GM19351 (cell line): Measurements from ENCODE around the gene CDH22.

Experiments used
- ATAC-seq: cut with Tn5 transposase; IDR thresholded peaks from one replicate; pipeline ENCODE4 v1.9.1; 2021; ENCODE audit warnings: mild to moderate bottlenecking, moderate library complexity; ENCODE audit not compliant: unreplicated experiment

CDH22 gene

DNA sequence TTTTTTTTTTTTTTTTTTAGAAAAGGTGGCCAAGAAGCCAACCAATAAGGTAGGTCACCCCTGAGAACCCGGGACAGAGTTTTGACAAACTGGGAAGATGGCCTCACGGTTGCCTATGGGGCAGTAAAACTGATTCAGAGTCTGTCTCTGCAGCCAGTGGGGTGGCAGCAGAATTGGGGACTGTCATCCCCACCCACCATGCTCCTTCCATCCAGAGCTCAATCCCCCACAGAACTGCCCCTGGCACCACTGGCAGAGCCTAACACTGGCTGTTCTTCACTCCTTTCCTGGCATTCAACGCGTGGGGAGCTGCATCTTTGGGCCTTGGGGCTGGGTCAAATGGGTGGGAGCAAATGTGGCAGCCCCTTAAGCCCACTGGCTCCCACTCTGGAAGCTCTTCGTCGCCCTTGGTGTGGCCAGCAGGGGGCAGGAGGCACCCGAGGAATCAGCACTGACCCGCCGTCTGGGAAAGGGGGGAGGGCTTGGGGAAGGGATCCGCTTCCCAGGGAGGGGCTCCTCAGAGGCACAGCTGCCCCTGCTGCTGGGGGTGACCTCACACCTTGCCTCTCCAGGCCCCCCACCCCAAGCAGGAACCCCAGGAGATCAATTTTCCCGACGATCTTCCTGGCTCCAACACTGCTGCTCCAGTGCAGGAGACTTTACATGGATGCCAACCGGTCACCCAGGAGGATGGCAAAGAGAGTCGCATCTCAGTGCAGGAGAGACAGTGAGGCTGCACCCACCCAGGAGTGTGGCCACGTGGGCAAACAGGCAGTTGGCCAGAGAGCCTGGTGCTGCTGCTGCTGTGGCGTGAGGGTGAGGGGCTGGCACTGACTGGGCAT is 179.8 kb downstream of the CDH22 start:
- ATAC-seq = no peak

- ATAC-seq = no peak
Measured at GRCh38 chr20:46127396-46128010, 180.8 kb downstream of the CDH22 start.

DNA sequence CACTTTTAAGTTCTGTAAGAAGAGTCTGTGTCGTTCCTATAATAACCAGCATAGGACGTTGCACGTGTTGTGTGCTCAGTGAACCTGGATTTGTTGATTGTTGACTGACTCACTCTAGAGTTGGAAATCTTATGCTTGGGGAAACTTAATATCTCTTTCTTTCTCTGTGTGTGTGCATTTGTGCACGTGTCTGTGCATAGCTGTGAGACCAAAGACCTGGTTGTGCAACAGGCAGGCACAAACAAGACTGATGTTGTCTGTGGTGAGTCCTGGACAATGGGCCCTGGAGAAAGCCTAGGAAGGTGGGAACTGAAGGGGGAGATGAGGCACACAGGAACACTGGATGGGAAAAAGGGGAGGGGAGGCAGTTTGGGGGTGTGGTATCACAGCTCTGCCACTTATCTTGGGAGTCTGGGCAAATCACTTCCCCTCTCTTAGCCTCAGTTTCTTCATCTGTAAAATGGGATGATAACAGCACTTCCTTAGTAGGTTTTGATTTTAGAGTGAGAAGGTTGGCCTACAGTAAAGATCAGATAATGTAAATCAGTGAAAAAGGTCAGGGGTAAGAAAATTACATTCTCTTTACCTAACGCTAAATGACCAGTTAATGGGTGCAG is 181.8 kb downstream of the CDH22 start:
- no peak for ATAC-seq
